ENCODE results near the gene KRT28. TPM values are rescaled to one million over a fixed set of nuclear protein-coding genes. Genes with fewer than 3 reads are reported as not detected.
A peak's percentile ranks its signal among the peaks of the same experiment; 100 is the strongest.

KRT28 gene
- total and polyA plus RNA-seq, 2 of the 13 experiments (the other 11 are each of a cell fraction or from before 2014, with no cell fraction given), result not detected

GRCh38 chr17:40803617-40804082, 3.9 kb upstream of the KRT28 start (continued):
- peak; percentile 95 for TF ChIP-seq SMC3 (IDR thresholded peaks at IDR 0.05; ENCODE audit: low read length)
- peak; percentile 30; the same call in 1 of the 2 replicates for TF ChIP-seq MYC (CRISPR knock-in tag; IDR thresholded peaks at IDR 0.05; ENCODE audit: borderline replicate concordance)
- peak; percentile 46 for TF ChIP-seq ARID3A (IDR thresholded peaks at IDR 0.05; ENCODE audit: low read depth, low read length)
- no peak for TF ChIP-seq MZF1 (CRISPR knock-in tag; IDR thresholded peaks at IDR 0.05; ENCODE audit: borderline replicate concordance)
- TF ChIP-seq SSRP1 (CRISPR knock-in tag; IDR thresholded peaks at IDR 0.05), result 0 out of 2 replicates have a peak, but pooled peaks have one; percentile 70
- 0 out of 2 replicates have a peak, but pooled peaks have one; percentile 50 for TF ChIP-seq ZMYM4 (CRISPR knock-in tag; IDR thresholded peaks at IDR 0.05)
- peak; percentile 46; the same call in 1 of the 2 replicates for TF ChIP-seq MIER2 (CRISPR knock-in tag; IDR thresholded peaks at IDR 0.05)
- TF ChIP-seq KLF6 (CRISPR knock-in tag; IDR thresholded peaks at IDR 0.05), result 0 out of 2 replicates have a peak, but pooled peaks have one; percentile 69
- TF ChIP-seq, protein P1, sequence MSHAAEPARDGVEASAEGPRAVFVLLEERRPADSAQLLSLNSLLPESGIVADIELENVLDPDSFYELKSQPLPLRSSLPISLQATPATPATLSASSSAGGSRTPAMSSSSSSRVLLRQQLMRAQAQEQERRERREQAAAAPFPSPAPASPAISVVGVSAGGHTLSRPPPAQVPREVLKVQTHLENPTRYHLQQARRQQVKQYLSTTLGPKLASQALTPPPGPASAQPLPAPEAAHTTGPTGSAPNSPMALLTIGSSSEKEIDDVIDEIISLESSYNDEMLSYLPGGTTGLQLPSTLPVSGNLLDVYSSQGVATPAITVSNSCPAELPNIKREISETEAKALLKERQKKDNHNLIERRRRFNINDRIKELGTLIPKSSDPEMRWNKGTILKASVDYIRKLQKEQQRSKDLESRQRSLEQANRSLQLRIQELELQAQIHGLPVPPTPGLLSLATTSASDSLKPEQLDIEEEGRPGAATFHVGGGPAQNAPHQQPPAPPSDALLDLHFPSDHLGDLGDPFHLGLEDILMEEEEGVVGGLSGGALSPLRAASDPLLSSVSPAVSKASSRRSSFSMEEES (CRISPR knock-in tag; IDR thresholded peaks at IDR 0.05), result 0 out of 2 replicates have a peak, but pooled peaks have one; percentile 17
- 0 out of 2 replicates have a peak, but pooled peaks have one; percentile 79 for TF ChIP-seq KDM3A (CRISPR knock-in tag; IDR thresholded peaks at IDR 0.05; ENCODE audit: low read depth)
- 0 out of 2 replicates have a peak, but pooled peaks have one; percentile 66 for TF ChIP-seq ZBED4 (CRISPR knock-in tag; IDR thresholded peaks at IDR 0.05; ENCODE audit: borderline replicate concordance)
- TF ChIP-seq FOXK1 (CRISPR knock-in tag; IDR thresholded peaks at IDR 0.05; ENCODE audit: borderline replicate concordance, low read depth), result peak; percentile 41; the same call in 1 of the 2 replicates
- TF ChIP-seq, protein P2, sequence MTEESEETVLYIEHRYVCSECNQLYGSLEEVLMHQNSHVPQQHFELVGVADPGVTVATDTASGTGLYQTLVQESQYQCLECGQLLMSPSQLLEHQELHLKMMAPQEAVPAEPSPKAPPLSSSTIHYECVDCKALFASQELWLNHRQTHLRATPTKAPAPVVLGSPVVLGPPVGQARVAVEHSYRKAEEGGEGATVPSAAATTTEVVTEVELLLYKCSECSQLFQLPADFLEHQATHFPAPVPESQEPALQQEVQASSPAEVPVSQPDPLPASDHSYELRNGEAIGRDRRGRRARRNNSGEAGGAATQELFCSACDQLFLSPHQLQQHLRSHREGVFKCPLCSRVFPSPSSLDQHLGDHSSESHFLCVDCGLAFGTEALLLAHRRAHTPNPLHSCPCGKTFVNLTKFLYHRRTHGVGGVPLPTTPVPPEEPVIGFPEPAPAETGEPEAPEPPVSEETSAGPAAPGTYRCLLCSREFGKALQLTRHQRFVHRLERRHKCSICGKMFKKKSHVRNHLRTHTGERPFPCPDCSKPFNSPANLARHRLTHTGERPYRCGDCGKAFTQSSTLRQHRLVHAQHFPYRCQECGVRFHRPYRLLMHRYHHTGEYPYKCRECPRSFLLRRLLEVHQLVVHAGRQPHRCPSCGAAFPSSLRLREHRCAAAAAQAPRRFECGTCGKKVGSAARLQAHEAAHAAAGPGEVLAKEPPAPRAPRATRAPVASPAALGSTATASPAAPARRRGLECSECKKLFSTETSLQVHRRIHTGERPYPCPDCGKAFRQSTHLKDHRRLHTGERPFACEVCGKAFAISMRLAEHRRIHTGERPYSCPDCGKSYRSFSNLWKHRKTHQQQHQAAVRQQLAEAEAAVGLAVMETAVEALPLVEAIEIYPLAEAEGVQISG (CRISPR knock-in tag; IDR thresholded peaks at IDR 0.05), result peak; percentile 53
- 0 out of 2 replicates have a peak, but pooled peaks have one; percentile 42 for TF ChIP-seq DNMT3B (CRISPR knock-in tag; conservative IDR thresholded peaks at IDR 0.05)
- peak; percentile 46; the same call in 1 of the 2 replicates for TF ChIP-seq SOX5 (CRISPR knock-in tag; IDR thresholded peaks at IDR 0.05; ENCODE audit: borderline replicate concordance)
- no peak for TF ChIP-seq ZNF547 (CRISPR knock-in tag; IDR thresholded peaks at IDR 0.05)
- TF ChIP-seq ZNF274 (CRISPR knock-in tag; IDR thresholded peaks at IDR 0.05), result 0 out of 2 replicates have a peak, but pooled peaks have one; percentile 38
- peak; percentile 59 for TF ChIP-seq FOSL2 (CRISPR knock-in tag; IDR thresholded peaks at IDR 0.05)
- TF ChIP-seq IRF2 (CRISPR knock-in tag; IDR thresholded peaks at IDR 0.05), result peak; percentile 59; the same call in 1 of the 2 replicates
- TF ChIP-seq, protein P3, sequence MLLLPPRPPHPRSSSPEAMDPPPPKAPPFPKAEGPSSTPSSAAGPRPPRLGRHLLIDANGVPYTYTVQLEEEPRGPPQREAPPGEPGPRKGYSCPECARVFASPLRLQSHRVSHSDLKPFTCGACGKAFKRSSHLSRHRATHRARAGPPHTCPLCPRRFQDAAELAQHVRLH (CRISPR knock-in tag; IDR thresholded peaks at IDR 0.05; ENCODE audit: borderline replicate concordance, low read depth), result peak; percentile 73; the same call in 1 of the 2 replicates
- 0 out of 2 replicates have a peak, but pooled peaks have one; percentile 22 for TF ChIP-seq TGIF2 (CRISPR knock-in tag; IDR thresholded peaks at IDR 0.05)
